Kidney (tissue), 14 donors: Measurements from ENCODE around the gene PDGFC. TPM values are rescaled to one million over a fixed set of nuclear protein-coding genes. Genes with fewer than 3 reads are reported as not detected.
A peak's percentile ranks its signal among the peaks of the same experiment; 100 is the strongest.

Experiments
- DNase-seq, 5 donors: peaks; one replicate each; pipeline ENCODE4 v3.0.0-alpha.2; 2013 to 2020
- FAIRE-seq: peaks from 2 replicates; lab custom pipeline; 2012; peaks lifted over from hg19 to GRCh38; lab: Jason Lieb, UNC
- H3K27ac ChIP-seq, 2 donors: one replicate each; pipeline ENCODE4 v1.7.0; 2013; ENCODE audit warnings: low read depth in 2 of 2, low read length in 2 of 2, inconsistent platforms in 1 of 2
- H3K27me3 ChIP-seq: one replicate; pipeline ENCODE4 v1.7.1; 2013; ENCODE audit warnings: low read length, inconsistent platforms; ENCODE audit not compliant: control insufficient read depth, insufficient read depth
- H3K36me3 ChIP-seq, 3 donors: one replicate each; pipeline versions ENCODE4 v1.7.0 to v1.7.1; 2013; ENCODE audit warnings: low read length in 3 of 3, control low read depth in 1 of 3, inconsistent platforms in 1 of 3; ENCODE audit not compliant: insufficient read depth in 3 of 3, control insufficient read depth in 2 of 3
- H3K4me1 ChIP-seq, 3 donors: one replicate each; pipeline versions ENCODE4 v1.7.0 to v1.7.1; 2013; ENCODE audit warnings: low read length in 3 of 3, inconsistent platforms in 1 of 3, low read depth in 1 of 3; ENCODE audit not compliant: control insufficient read depth in 2 of 3, insufficient read depth in 2 of 3
- H3K4me3 ChIP-seq, 3 donors: one replicate each; pipeline versions ENCODE4 v1.7.0 to v1.8.1; 2013; ENCODE audit warnings: low read length in 3 of 3, control low read depth in 1 of 3, inconsistent platforms in 1 of 3
- H3K9ac ChIP-seq, 3 donors: one replicate each; pipeline versions ENCODE4 v1.7.0 to v1.7.1; 2013; ENCODE audit warnings: low read length in 3 of 3, control low read depth in 1 of 3, inconsistent platforms in 1 of 3
- H3K9me3 ChIP-seq, 3 donors: one replicate each; pipeline versions ENCODE4 v1.7.0 to v1.7.1; 2013; ENCODE audit warnings: low read length in 3 of 3, control low read depth in 1 of 3, inconsistent platforms in 1 of 3; ENCODE audit not compliant: control insufficient read depth in 2 of 3, insufficient read depth in 1 of 3
- CTCF ChIP-seq: IDR thresholded peaks from 3 replicates; pipeline ENCODE4 v1.5.1; 2012; ENCODE audit warnings: mild to moderate bottlenecking, moderate library complexity, borderline replicate concordance; ENCODE audit not compliant: insufficient read depth; ENCODE audit errors: extremely low read depth
- intact Hi-C: fragments of 100-400 bp; cut with DNase I; formaldehyde crosslinking; loops from one replicate; pipeline ENCODE4 v1.11.1; 2022
- polyA plus RNA-seq: library from polyadenylated mRNA; stranded (reverse); fragments of 350-450 nt; fragmentation: Illumina TruSeq; extraction: RNeasy Lipid Tissue Mini Kit (QIAGEN cat#74804); gene quantifications from one replicate; pipeline ENCODE4 v1.2.3, GENCODE V29; 2014; ENCODE audit warnings: low read depth, low replicate concordance; ENCODE audit not compliant: insufficient read depth
- total RNA-seq: library from RNA; stranded (reverse); fragmentation: NEBNext Ultra II Directional; extraction: Animal tissue kit (Norgen Biotek cat#: 25700); gene quantifications from one replicate; pipeline ENCODE4 v1.2.1, GENCODE V29; 2021
- donor health status: control.
- donor health status: control.
- donor health status: control.
- donor health status: control.
- donor health status: control.
- donor health status: DM: yes; HTN: yes; CAD: no.
- donor health status: Normal renal cell carcinoma (clear cell type).

PDGFC gene
- total and polyA plus RNA-seq, 2 donors from 2014 or later, result 12.3 to 37.6 TPM

- Histone ChIP-seq H3K27me3 (no peaks in the 10 kb centered on the region), H3K4me1 (peaks cover 0 to 18% (median 3%) of the 10 kb centered on the region in 3 donors), H3K9me3 (no peaks in the 10 kb centered on the region), H3K4me3 (peak overlapping the region in 2 of 3 donors; percentile 7 to 30), H3K27ac (peak overlapping the region; percentile 23 to 56), H3K36me3 (no peaks in the 10 kb centered on the region), H3K9ac (peak overlapping the region in 1 of 3 donors; percentile 14)
- DNase-seq (peak in 4 of 5 donors; percentile 10 to 74 (median 39)), FAIRE-seq (peak; percentile 53)
- intact Hi-C loops, result no loop called here
- no peak for TF ChIP-seq CTCF
Observed at GRCh38 chr4:156889616-156890594, 81.7 kb downstream of the PDGFC start.

GRCh38 chr4:156888762-156889161 lies 82.8 kb downstream of the PDGFC start:
- TF ChIP-seq CTCF, result no peak
- FAIRE-seq (no peak), DNase-seq (no peak)
- intact Hi-C loops, result no loop called here
- H3K9ac ChIP-seq, result no peak overlapping the region
- H3K36me3 ChIP-seq, result no peaks in the 10 kb centered on the region
- no peaks in the 10 kb centered on the region for H3K9me3 ChIP-seq
- no peak overlapping the region for H3K27ac ChIP-seq
- no peaks in the 10 kb centered on the region for H3K27me3 ChIP-seq
- H3K4me3 ChIP-seq, result no peak overlapping the region
- H3K4me1 ChIP-seq, result peaks cover 0 to 18% (median 3%) of the 10 kb centered on the region in 3 donors

- intact Hi-C loops, result no loop called here
- Histone ChIP-seq H3K36me3 (no peaks in the 10 kb centered on the region), H3K27ac (no peak overlapping the region), H3K4me1 (peaks cover 0 to 18% (median 3%) of the 10 kb centered on the region in 3 donors), H3K9ac (no peak overlapping the region), H3K9me3 (no peaks in the 10 kb centered on the region), H3K4me3 (no peak overlapping the region), H3K27me3 (no peaks in the 10 kb centered on the region)
- no peak for FAIRE-seq
- TF ChIP-seq CTCF, result no peak
- no peak for DNase-seq
Observed at GRCh38 chr4:156886481-156886880, 85.1 kb downstream of the PDGFC start.
